HG03097 (cell line): ENCODE results near the gene KCTD17.

ENCODE experiments used
- ATAC-seq: cut with Tn5 transposase; IDR thresholded peaks from one replicate; pipeline ENCODE4 v1.9.1; 2021; ENCODE audit not compliant: unreplicated experiment, low FRiP score

The KCTD17 gene

DNA sequence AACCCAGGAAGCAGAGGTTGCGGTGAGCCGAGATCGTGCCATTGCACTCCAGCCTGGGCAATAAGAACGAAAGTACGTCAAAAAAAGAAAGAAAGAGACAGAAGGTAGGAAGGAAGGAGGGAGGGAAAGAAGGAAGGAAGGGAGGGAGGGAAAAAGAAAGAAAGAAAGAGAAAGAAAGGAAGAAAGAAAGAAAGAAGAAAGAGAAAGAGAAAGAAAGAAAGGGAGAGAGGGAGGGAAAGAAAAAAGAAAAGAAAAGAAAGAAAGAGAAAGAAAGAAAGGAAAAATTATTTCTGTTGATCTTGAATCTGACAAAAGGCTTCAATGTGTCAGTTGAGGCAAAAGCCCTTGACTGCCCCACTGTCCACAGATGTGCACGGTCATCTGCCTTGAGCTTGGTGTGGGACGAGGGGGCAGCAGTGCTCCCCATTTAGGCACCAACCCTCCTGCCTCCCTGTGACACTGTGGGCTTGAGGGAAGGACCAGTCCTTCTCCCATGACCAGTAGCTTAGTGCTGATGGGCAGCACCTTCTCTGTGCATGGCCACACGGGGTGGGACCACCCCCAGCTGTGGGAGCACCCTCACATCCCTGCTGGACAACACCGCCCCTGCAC, 24.4 kb downstream of the KCTD17 start:
- ATAC-seq: no peak

GRCh38 chr22:37077802-37078448, 26.4 kb downstream of the KCTD17 start:
- no peak for ATAC-seq

DNA sequence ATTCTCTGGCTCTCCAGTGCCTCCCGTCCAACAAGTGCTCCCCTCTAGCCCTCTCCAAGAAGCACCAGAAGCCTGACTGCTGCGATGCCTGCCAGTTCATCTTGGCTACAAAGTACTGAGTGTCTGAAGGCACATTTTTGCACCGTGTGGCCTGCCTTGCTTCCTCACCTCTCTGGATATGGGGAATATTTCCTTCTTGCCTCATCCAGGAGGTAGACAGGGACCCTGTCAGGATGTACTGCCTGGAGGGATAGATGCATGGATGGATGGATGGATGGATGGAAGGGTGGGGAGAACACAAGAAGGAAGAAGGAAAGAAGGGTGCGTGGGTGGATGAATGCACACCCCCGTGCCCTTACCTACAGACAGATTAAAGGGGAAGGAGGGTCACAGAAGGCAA, 27.6 kb downstream of the KCTD17 start:
- no peak for ATAC-seq

- no peak for ATAC-seq
Observed at GRCh38 chr22:37079668-37080171, 28.2 kb downstream of the KCTD17 start.

- ATAC-seq: no peak
Observed at GRCh38 chr22:37080438-37080837, 28.9 kb downstream of the KCTD17 start.

DNA sequence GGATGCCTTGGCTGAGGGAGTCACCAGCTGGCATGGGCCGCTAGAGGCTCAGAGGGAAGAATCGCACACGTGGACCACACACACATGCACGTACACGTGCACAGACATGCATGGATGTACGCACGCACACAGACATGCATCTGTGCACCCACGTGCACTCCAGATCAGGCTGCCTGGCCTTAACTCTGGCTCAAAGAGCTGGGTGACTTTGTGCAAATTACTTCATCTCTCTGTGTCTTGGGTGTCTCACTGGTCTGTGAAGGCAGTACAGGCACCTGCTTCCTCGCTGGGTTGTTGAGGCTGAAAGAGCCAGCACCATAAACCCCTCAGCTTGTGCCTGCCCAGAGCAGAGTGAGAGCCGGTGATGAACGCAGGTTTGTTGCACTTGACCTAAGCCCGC, 29.3 kb downstream of the KCTD17 start:
- no peak for ATAC-seq

GRCh38 chr22:37082251-37082873, 30.8 kb downstream of the KCTD17 start:
- ATAC-seq: no peak

DNA sequence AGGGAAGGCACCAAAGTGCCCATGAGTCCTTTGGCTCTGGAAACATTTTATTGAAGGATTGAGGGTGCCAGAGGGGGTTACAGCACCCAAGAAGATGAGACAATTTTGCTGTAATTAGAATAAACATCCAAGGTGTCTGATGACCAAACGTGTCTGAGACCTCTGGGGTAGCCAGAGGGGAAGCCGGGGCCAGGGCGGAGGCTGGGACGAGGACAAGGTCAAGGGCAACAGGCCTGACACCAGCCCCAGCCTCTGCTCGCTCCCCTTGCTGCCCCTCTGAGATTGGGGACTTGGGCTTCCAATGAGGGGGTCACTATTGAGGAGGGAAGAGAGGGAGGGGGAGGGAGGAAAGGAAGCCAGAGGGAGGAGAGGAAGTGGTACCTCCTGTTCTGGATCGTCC, 32.4 kb downstream of the KCTD17 start:
- no peak for ATAC-seq

DNA sequence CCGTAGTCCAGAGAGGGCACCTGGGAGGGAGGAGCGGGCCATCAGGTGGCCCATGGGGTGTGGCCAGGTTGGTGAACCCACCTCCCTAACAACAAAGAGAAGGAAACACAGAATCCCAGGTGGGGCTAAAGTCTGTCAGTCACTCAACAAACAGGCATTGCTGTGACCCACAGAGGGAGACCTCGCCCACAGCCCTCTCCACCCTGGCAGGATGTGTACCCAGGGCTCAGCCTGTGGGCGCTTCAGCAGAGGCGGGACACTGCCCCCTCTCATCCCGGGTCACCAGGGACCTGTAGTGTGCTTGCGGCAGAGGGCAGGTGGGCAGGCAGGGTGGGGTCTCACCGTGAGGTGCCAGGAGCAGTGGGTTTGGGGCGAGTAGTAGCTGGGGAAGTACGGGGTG, 32.8 kb downstream of the KCTD17 start:
- ATAC-seq: no peak

GRCh38 chr22:37086184-37086583, 34.6 kb downstream of the KCTD17 start:
- ATAC-seq: no peak

- ATAC-seq: no peak
Observed at GRCh38 chr22:37088108-37088605, 36.6 kb downstream of the KCTD17 start.

DNA sequence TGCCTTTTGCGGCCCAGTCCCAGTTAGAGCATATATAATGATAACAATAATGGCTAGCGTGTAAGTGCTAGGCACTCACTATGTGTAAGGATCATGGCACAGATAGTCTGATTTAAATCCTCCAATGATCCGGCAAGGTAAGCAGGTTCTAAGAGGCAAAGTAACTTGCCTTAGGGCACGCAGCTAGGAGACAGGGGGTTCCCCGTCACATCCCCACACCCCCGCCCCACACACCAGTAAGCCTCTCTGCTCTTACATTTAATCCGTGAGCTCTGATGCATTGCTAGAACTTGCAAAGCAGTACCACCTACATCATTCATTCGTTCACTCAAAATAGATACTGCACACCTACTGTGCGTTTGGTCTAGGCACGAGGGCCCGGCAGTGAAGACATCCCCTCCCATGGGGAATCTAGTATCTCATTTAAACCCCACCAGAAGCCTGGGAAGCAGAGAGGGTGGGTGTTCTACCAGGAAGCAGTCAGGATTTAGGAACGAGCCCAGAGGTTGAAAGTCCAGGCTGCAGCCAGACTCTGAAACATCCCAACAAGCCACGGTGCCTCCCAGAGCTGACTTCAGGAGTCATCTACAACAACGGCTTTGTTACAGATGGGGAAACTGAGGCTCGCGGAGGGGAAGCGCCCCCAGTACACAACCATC, 37.3 kb downstream of the KCTD17 start:
- ATAC-seq: no peak

- ATAC-seq: no peak
Observed at GRCh38 chr22:37089434-37089833, 37.9 kb downstream of the KCTD17 start.

DNA sequence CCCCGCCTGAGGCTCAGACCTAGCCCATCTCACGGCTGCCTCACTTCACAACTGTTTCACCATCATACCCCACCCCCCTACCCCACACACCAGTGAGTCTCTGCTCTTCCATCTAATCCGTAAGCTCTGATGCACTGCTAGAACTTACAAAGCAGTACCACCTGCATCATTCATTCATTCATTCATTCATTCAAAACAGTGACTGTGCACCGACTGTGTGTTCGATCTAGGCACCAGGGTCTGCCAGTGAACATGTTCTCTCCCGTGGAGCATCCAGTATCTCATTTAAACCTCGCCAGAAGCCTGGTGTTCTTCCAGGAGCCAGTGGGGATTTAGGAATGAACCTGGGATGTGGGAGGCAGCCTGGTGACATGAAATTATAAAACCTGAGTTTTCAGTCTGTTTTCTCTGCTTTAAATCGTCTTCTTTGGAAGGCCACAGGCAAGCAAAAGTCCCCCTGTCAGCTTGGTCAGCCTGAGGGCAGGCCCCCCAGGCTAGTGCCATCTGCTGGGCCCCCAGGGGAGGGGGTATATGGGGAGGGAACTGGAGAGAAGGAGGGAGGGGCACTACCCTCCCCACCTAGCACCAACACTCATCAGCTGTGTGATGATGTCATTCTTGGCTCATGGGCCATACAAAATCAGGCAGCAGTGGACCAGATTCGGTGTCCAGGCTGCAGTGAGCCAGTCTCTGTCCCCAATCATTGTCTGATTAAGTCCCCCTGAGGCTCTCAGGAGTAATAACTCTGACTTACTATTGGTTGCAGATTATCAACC, 39.6 kb downstream of the KCTD17 start:
- ATAC-seq: no peak

DNA sequence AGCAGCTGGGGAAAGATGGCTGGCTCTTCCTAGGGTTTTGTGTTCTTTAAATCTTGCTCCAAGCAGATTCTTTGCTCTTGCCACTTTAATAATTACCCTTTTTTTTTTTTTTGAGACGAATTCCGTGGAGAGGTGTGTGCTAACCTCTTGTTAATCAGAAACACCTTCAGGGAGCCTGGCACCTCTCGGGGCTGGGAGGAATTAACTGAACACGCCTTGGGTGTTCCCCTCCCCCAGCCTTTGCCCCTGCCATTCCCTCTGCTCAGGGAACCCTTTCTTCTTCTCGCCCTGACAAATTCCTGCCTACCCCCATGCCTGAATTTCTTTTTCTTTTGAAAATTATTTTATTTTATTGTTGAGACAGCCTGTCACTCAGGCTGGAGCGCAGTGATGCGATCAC, 40.5 kb downstream of the KCTD17 start:
- ATAC-seq: no peak

- no peak for ATAC-seq
Observed at GRCh38 chr22:37092997-37093396, 41.5 kb downstream of the KCTD17 start.

DNA sequence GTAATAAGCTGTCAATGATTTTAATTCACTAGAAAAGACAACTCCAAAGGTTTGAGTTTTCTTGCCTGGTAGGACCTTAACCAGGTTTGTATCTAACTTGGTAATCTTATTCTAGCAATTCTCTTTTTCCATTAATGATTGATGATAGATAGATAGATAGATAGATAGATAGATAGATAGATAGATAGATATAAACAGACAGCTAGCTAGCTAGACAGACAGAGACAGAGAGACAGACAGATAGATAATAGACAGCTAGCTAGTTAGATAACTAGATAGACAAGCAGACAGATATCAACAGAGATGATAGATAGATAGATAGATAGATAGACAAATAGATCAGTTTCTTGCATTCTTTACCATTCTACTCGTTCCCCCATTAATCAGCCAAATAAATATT, 42.7 kb downstream of the KCTD17 start:
- ATAC-seq: no peak

DNA sequence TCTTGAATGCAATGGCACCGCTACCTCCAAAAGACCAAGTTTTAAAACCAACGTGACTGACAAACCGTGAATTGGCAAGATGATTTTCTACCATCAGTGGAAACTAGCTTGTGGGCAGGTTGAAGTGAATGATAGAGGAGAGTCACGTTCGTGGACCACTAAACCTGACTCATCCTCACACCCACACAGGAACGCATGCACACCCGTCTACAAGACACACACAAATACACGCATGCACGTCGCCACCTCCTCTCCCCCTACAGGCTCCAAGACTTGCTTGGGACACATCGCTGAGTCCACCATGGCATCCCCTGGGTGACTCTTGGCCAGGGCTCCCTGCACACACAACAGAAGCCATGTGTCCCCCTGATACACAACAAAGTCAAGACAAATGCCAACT, 43.6 kb downstream of the KCTD17 start:
- ATAC-seq: no peak

DNA sequence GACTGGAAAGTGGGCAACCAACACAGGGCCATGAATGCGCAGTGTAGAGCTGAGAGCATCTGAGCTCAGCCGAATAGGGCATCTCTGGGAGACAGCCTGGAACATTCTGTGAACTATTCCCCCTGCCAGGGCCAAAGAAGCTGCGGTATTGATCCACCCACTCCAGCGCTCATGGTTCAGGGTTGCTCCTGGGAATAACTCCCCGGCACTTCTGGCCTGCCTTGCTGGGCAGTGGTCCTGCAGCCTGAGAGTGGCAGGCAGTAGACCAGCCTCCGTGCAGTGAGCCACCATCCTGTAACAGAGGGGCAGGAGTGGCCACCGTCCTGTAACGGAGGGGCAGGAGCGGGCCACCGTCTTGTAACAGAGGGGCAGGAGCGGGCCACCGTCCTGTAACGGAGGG, 45.8 kb downstream of the KCTD17 start:
- ATAC-seq: no peak

DNA sequence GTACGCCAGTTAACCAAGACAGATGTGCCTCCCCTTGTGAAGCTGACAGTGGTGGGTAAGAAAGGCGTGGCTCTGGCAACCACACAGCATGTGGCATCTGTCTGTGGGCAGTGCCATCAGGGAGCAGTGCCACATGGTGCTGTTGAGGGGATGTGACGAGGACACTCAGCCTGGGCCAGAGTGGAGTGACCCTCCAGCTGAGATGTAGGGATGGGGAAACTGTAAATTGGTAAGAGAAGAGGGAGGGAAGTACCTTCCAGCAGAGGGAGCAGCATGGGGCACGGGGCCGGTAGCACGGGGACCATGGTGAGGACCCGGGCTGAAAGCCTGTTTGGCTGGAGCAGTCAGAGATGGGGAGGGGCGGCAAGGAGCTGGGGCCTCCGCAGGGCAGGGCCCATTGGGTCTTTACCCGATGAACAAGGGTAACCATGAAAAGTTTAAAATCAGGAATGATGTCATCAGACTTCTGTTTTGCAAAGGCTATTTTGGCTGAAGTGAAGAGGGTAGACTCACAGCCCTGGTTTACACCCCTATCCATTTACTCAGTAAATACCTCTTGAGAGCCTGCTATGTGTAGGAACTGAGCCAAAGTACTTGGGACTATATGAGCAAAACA, 47.5 kb downstream of the KCTD17 start:
- no peak for ATAC-seq
